Left colon (tissue), 2 donors: ENCODE measurements around the gene P2RX4. TPM values are rescaled to one million over a fixed set of nuclear protein-coding genes. Genes with fewer than 3 reads are reported as not detected.
"Not testable (repeated sequence)": the region's sequence is repeated elsewhere in the genome, so short reads cannot be mapped to it uniquely, and the experiment has no call there.

ENCODE experiments used
- ATAC-seq: fragments of 200-7000 bp; cut with Tn5 transposase; one replicate; pipeline ENCODE4 v1.9.1; 2020; ENCODE audit warnings: mild to moderate bottlenecking, moderate library complexity
- DNase-seq, 2 donors: peaks; one replicate each; pipeline ENCODE4 v3.0.0-alpha.2; 2020
- intact Hi-C, 2 donors: fragments of 100-400 bp; cut with DNase I in 1 of 2; cut with micrococcal nuclease in 1 of 2; formaldehyde crosslinking; loops; one replicate each; pipeline versions ENCODE4 v1.11.2 to v1.14.0; 2022; cut with DNase I, micrococcal nuclease
- total RNA-seq, 2 donors: library from RNA; stranded (reverse); fragmentation: NEBNext Ultra II Directional; extraction: Animal tissue kit (Norgen Biotek cat#: 25700); gene quantifications; one replicate each; pipeline ENCODE4 v1.2.1, GENCODE V29; 2021
- donor health status: DM: no; HTN: no; CAD: no.
- donor health status: DM: yes; HTN: yes; CAD: no.

The P2RX4 gene
- total RNA-seq, 2 donors from 2014 or later, result 131 to 146 TPM

- peak in 1 of 2 donors; percentile 63 for DNase-seq
- intact Hi-C loops, result no loop called here
- ATAC-seq, result peak; percentile 60
Observed at GRCh38 chr12:121214855-121215745, 5.2 kb downstream of the P2RX4 start.

GRCh38 chr12:121216102-121216501 lies 6.2 kb downstream of the P2RX4 start:
- DNase-seq (no peak), ATAC-seq (no peak)
- intact Hi-C loops, result no loop called here

GRCh38 chr12:121217063-121217462 lies 7.1 kb downstream of the P2RX4 start:
- DNase-seq (peak; percentile 72 to 78), ATAC-seq (peak; percentile 66)

GRCh38 chr12:121217761-121218160 lies 7.8 kb downstream of the P2RX4 start:
- DNase-seq, result peak; percentile 53 to 62
- intact Hi-C loops, result no loop called here
- peak; percentile 75 for ATAC-seq

More at GRCh38 chr12:121217063-121217462, 7.1 kb downstream of the P2RX4 start:
- intact Hi-C loops, result no loop called here

GRCh38 chr12:121218588-121219352 lies 8.8 kb downstream of the P2RX4 start:
- ATAC-seq, result peak; percentile 24
- DNase-seq, result peak in 1 of 2 donors; percentile 54
- intact Hi-C loops, result no loop called here

GRCh38 chr12:121219353-121219986 lies 9.5 kb downstream of the P2RX4 start:
- ATAC-seq (no peak), DNase-seq (no peak)
- intact Hi-C loops, result no loop called here

- ATAC-seq (no peak), DNase-seq (no peak)
- intact Hi-C loops, result no loop called here
Observed at GRCh38 chr12:121222847-121223246, 12.9 kb downstream of the P2RX4 start.

- peak; percentile 78 for ATAC-seq
- DNase-seq, result peak; percentile 68 to 73
- intact Hi-C loops, result no loop called here
Observed at GRCh38 chr12:121223292-121224285, 13.7 kb downstream of the P2RX4 start.

- DNase-seq (no peak), ATAC-seq (no peak)
- intact Hi-C loops, result no loop called here
Observed at GRCh38 chr12:121224591-121224990, 14.7 kb downstream of the P2RX4 start.

- intact Hi-C loops, result no loop called here
- ATAC-seq (no peak), DNase-seq (no peak)
Observed at GRCh38 chr12:121226399-121226798, 16.5 kb downstream of the P2RX4 start.

GRCh38 chr12:121226871-121227270 lies 16.9 kb downstream of the P2RX4 start:
- DNase-seq, intact Hi-C loops, ATAC-seq: not testable (repeated sequence)

- ATAC-seq (peak; percentile 67), DNase-seq (peak; percentile 80 to 86)
- intact Hi-C loops, result no loop called here
Observed at GRCh38 chr12:121227294-121227693, 17.4 kb downstream of the P2RX4 start.

GRCh38 chr12:121228919-121229665 lies 19.2 kb downstream of the P2RX4 start:
- intact Hi-C loops, result no loop called here
- ATAC-seq, result no peak
- DNase-seq, result no peak

GRCh38 chr12:121229826-121230537 lies 20.1 kb downstream of the P2RX4 start:
- DNase-seq (peak; percentile 74 to 89), ATAC-seq (peak; percentile 69)
- intact Hi-C loops, result not testable (repeated sequence)

GRCh38 chr12:121230538-121230907 lies 20.6 kb downstream of the P2RX4 start:
- DNase-seq, result no peak
- intact Hi-C loops, result no loop called here
- no peak for ATAC-seq

GRCh38 chr12:121232163-121232562 lies 22.2 kb downstream of the P2RX4 start:
- DNase-seq (no peak), ATAC-seq (no peak)
- intact Hi-C loops, result no loop called here
